DOHH2 (cell line): ENCODE data around the gene GNAT1.

Experiments
- H3F3A ChIP-seq: fragments of 200-600 bp; sonication (generic), shearing (Covaris generic); 2 replicates; pipeline ENCODE4 v1.6.0; 2016; ENCODE audit warnings: antibody characterized with exemption, mild to moderate bottlenecking; ENCODE audit not compliant: control insufficient read depth, insufficient read depth
- H3K27ac ChIP-seq: fragments of 200-600 bp; sonication (generic); 2 replicates; pipeline ENCODE4 v1.5.1; 2014; ENCODE audit warnings: low read depth, mild to moderate bottlenecking, low read length, moderate library complexity
- H3K27me3 ChIP-seq: fragments of 200-600 bp; sonication (generic); 2 replicates; pipeline ENCODE4 v1.6.1; 2014; ENCODE audit warnings: mild to moderate bottlenecking, low read length, mixed read lengths; ENCODE audit not compliant: control insufficient read depth
- H3K36me3 ChIP-seq: fragments of 200-600 bp; sonication (generic); 2 replicates; pipeline ENCODE4 v1.6.1; 2014; ENCODE audit warnings: mild to moderate bottlenecking, low read length, moderate library complexity, mixed read lengths; ENCODE audit not compliant: control insufficient read depth
- H3K4me1 ChIP-seq: fragments of 200-600 bp; sonication (generic); 2 replicates; pipeline ENCODE4 v1.6.1; 2014; ENCODE audit warnings: mild to moderate bottlenecking, low read length, mixed read lengths; ENCODE audit not compliant: control insufficient read depth
- H3K4me2 ChIP-seq: fragments of 200-600 bp; sonication (generic); 2 replicates; pipeline ENCODE4 v1.6.0; 2014; ENCODE audit warnings: mild to moderate bottlenecking, low read length, moderate library complexity
- H3K4me3 ChIP-seq: fragments of 200-600 bp; sonication (generic); 2 replicates; pipeline ENCODE4 v1.5.1; 2014; ENCODE audit warnings: mild to moderate bottlenecking, low read length, mixed read lengths
- H3K79me2 ChIP-seq: fragments of 200-600 bp; sonication (generic); 2 replicates; pipeline ENCODE4 v1.6.1; 2014; ENCODE audit warnings: mild to moderate bottlenecking, low read length, mixed read lengths; ENCODE audit not compliant: control insufficient read depth
- H3K9me2 ChIP-seq: fragments of 200-600 bp; sonication (generic); replicated peaks from 2 replicates; pipeline ENCODE4 v1.6.1; 2014; ENCODE audit warnings: mild to moderate bottlenecking, low read length, mixed read lengths; ENCODE audit not compliant: control insufficient read depth
- H3K9me3 ChIP-seq: fragments of 200-600 bp; sonication (generic); 2 replicates; pipeline ENCODE4 v1.6.1; 2014; ENCODE audit warnings: antibody characterized with exemption, low read length, mixed read lengths; ENCODE audit not compliant: control insufficient read depth, insufficient read depth
- H4K20me1 ChIP-seq: fragments of 200-600 bp; sonication (generic); 2 replicates; pipeline ENCODE4 v1.6.0; 2014; ENCODE audit warnings: low read depth, mild to moderate bottlenecking, antibody characterized with exemption, low read length, moderate library complexity; ENCODE audit not compliant: control insufficient read depth, insufficient read depth
- CTCF ChIP-seq: fragments of 200-600 bp; sonication (generic); IDR thresholded peaks from one replicate; pipeline ENCODE4 v1.5.1; 2014; ENCODE audit warnings: antibody characterized with exemption, mild to moderate bottlenecking, low read depth, low read length; ENCODE audit not compliant: poor library complexity, severe bottlenecking
- EZH2phosphoT487 ChIP-seq: fragments of 200-600 bp; sonication (generic); IDR thresholded peaks from 2 replicates; pipeline ENCODE4 v1.6.1; 2017; ENCODE audit warnings: borderline replicate concordance, mild to moderate bottlenecking, antibody characterized with exemption, low read length, moderate library complexity, mixed read lengths

The GNAT1 gene

GRCh38 chr3:50168791-50169190 is 22.6 kb upstream of the GNAT1 start:
- H3K27ac ChIP-seq = no peak overlapping the region
- H3K4me2 ChIP-seq = no peak overlapping the region
- peaks cover 6% of the 10 kb centered on the region; the same call in 1 of the 2 replicates for H3K27me3 ChIP-seq
- H3K4me3 ChIP-seq = no peak overlapping the region
- H3K4me1 ChIP-seq = 0 out of 2 replicates have a peak, but pooled peaks cover 2% of the 10 kb centered on the region
- H3K79me2 ChIP-seq = no peaks in the 10 kb centered on the region
- H3K9me3 ChIP-seq = no peaks in the 10 kb centered on the region
- no peaks in the 10 kb centered on the region for H3F3A ChIP-seq
- TF ChIP-seq CTCF (no peak), EZH2phosphoT487 (no peak)
- H3K36me3 ChIP-seq = no peaks in the 10 kb centered on the region
- no peaks in the 10 kb centered on the region for H4K20me1 ChIP-seq
- H3K9me2 ChIP-seq = no peaks in the 10 kb centered on the region

DNA sequence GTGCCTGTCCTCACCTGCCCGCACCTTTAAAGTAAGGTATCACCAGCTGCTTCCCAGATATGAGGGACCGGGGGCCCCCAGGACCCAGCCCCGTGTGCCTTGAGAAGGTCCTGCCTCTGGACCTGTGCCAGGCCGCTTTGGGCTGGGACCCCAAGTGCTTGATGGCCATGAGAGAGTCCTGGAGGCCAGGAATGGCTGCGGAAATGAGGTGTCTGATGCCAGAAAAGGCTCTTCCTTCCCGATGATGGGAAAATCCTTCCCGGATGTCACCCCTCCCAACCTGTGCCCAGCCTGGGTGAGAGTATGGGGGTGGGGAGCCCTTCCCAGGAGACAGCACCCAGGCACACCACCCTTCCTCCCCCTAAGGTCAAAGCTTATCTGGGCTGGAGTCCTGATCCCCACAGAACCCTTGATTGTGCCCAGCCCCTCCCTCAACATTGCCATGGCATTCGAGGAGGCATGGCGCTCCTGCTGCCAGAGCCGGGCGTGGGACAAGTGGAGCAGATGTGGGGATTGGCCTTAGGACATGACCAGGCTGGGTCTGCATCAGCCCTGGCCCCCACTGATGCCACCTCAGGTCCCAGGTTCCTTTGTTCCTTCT is 22.1 kb upstream of the GNAT1 start:
- Histone ChIP-seq H3K27ac (no peak overlapping the region), H3K27me3 (peaks cover 6% of the 10 kb centered on the region; the same call in 1 of the 2 replicates), H3K4me1 (0 out of 2 replicates have a peak, but pooled peaks cover 3% of the 10 kb centered on the region), H3F3A (no peaks in the 10 kb centered on the region), H3K9me3 (no peaks in the 10 kb centered on the region), H3K4me2 (no peak overlapping the region), H3K36me3 (no peaks in the 10 kb centered on the region), H3K4me3 (no peak overlapping the region), H3K9me2 (no peaks in the 10 kb centered on the region), H4K20me1 (no peaks in the 10 kb centered on the region), H3K79me2 (no peaks in the 10 kb centered on the region)
- TF ChIP-seq EZH2phosphoT487 = no peak
- no peak for TF ChIP-seq CTCF

DNA sequence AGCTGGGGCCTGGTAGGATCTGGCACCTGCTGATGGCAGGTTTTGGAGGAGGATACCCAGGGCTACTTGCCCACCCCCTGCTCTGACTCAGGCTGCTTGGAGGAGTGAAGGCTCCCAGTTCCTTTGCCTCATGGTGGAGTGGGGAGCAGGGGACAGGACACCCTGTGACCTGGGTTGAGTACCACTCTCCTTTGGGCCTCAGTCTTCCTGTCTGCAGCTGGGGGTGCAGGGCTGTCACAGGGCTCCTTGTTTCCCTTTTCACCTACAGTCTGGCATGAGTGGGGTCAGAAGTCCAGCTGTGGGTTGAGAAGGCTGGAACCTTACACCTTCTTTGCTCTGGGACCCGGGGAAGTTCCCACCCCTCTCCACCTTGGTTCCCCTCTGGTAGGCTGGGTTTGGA is 21.6 kb upstream of the GNAT1 start:
- Histone ChIP-seq H3K27ac (no peak overlapping the region), H3K4me2 (no peak overlapping the region), H3F3A (no peaks in the 10 kb centered on the region), H3K27me3 (peaks cover 1% of the 10 kb centered on the region; the same call in 1 of the 2 replicates), H3K36me3 (no peaks in the 10 kb centered on the region), H3K4me3 (no peak overlapping the region), H3K9me2 (no peaks in the 10 kb centered on the region), H3K9me3 (no peaks in the 10 kb centered on the region), H3K79me2 (no peaks in the 10 kb centered on the region), H4K20me1 (no peaks in the 10 kb centered on the region), H3K4me1 (0 out of 2 replicates have a peak, but pooled peaks cover 3% of the 10 kb centered on the region)
- TF ChIP-seq EZH2phosphoT487 = no peak
- TF ChIP-seq CTCF = no peak
